OCI-LY3 (cell line): ENCODE data around the gene PGF.

Experiments
- H2AFZ ChIP-seq: fragments of 200-600, 300-600 bp; shearing (Covaris generic); 2 replicates; pipeline ENCODE4 v1.6.0; 2014; ENCODE audit warnings: antibody characterized with exemption, low read depth, low read length
- H3K27ac ChIP-seq: fragments of 200-600, 300-600 bp; sonication (generic); 2 replicates; pipeline ENCODE4 v1.5.1; 2014; ENCODE audit warnings: mild to moderate bottlenecking, low read length, moderate library complexity, mixed read lengths
- H3K27me3 ChIP-seq: fragments of 200-600, 300-600 bp; sonication (generic); 2 replicates; pipeline ENCODE4 v1.6.1; 2014; ENCODE audit warnings: low read depth, low read length, mixed read lengths
- H3K36me3 ChIP-seq: fragments of 200-600, 300-600 bp; sonication (generic); replicated peaks from 2 replicates; pipeline ENCODE3; 2014; ENCODE audit warnings: low read depth, low read length, mixed read lengths
- H3K4me1 ChIP-seq: fragments of 300-600, 200-600 bp; sonication (generic); 2 replicates; pipeline ENCODE4 v1.6.1; 2014; ENCODE audit warnings: low read length, mixed read lengths
- H3K4me2 ChIP-seq: fragments of 200-600, 300-600 bp; sonication (generic); 2 replicates; pipeline ENCODE4 v1.6.1; 2014; ENCODE audit warnings: low read length, mixed read lengths
- H3K4me3 ChIP-seq: fragments of 300-600, 200-600 bp; sonication (generic); 2 replicates; pipeline ENCODE4 v1.5.1; 2014; ENCODE audit warnings: antibody characterized with exemption, mild to moderate bottlenecking, low read length, moderate library complexity
- H3K79me2 ChIP-seq: fragments of 300-600, 200-600 bp; shearing (Covaris generic); 2 replicates; pipeline ENCODE4 v1.6.1; 2014; ENCODE audit warnings: mild to moderate bottlenecking, low read length, mixed read lengths
- H3K9ac ChIP-seq: fragments of 300-600, 200-600 bp; shearing (Covaris generic); 2 replicates; pipeline ENCODE4 v1.6.0; 2014; ENCODE audit warnings: mild to moderate bottlenecking, low read length, moderate library complexity
- H3K9me3 ChIP-seq: fragments of 200-600, 300-600 bp; shearing (Covaris generic); 2 replicates; pipeline ENCODE4 v1.6.1; 2014; ENCODE audit warnings: low read length, mixed read lengths; ENCODE audit not compliant: insufficient read depth
- H4K20me1 ChIP-seq: fragments of 200-600, 300-600 bp; sonication (generic); 2 replicates; pipeline ENCODE4 v1.6.1; 2016; ENCODE audit warnings: low read length, mixed read lengths; ENCODE audit not compliant: insufficient read depth
- CTCF ChIP-seq: fragments of 200-600, 300-600 bp; sonication (generic); IDR thresholded peaks from 2 replicates; pipeline ENCODE4 v1.5.1; 2014; ENCODE audit warnings: antibody characterized with exemption, low read length, low read depth
- EZH2phosphoT487 ChIP-seq: fragments of 200-600 bp; shearing (Covaris generic); IDR thresholded peaks from 2 replicates; pipeline ENCODE4 v1.6.1; 2018; ENCODE audit warnings: antibody characterized with exemption, mixed run types, low read depth

PGF gene

GRCh38 chr14:74954947-74955228, 509 bp downstream of the PGF start:
- no peak overlapping the region for H3K4me2 ChIP-seq
- H3K27ac ChIP-seq = no peak overlapping the region
- no peaks in the 10 kb centered on the region for H3K9me3 ChIP-seq
- no peak overlapping the region for H3K9ac ChIP-seq
- no peak overlapping the region; the same call in 1 of the 2 replicates for H3K4me3 ChIP-seq
- peaks cover 3% of the 10 kb centered on the region; the same call in 1 of the 2 replicates for H3K4me1 ChIP-seq
- no peak overlapping the region for H2AFZ ChIP-seq
- TF ChIP-seq EZH2phosphoT487 (no peak), CTCF (no peak)
- H4K20me1 ChIP-seq = no peaks in the 10 kb centered on the region
- no peaks in the 10 kb centered on the region for H3K27me3 ChIP-seq
- H3K79me2 ChIP-seq = no peaks in the 10 kb centered on the region
- H3K36me3 ChIP-seq = no peaks in the 10 kb centered on the region

GRCh38 chr14:74954232-74954946, 1.0 kb downstream of the PGF start:
- Histone ChIP-seq H3K27me3 (no peaks in the 10 kb centered on the region), H3K27ac (no peak overlapping the region), H3K79me2 (no peaks in the 10 kb centered on the region), H3K9me3 (no peaks in the 10 kb centered on the region), H2AFZ (no peak overlapping the region), H3K36me3 (no peaks in the 10 kb centered on the region), H3K4me3 (no peak overlapping the region), H3K4me2 (no peak overlapping the region), H3K9ac (no peak overlapping the region), H3K4me1 (no peaks in the 10 kb centered on the region), H4K20me1 (no peaks in the 10 kb centered on the region)
- no peak for TF ChIP-seq CTCF
- no peak for TF ChIP-seq EZH2phosphoT487

- Histone ChIP-seq H3K9ac (no peak overlapping the region), H3K27me3 (no peaks in the 10 kb centered on the region), H3K36me3 (no peaks in the 10 kb centered on the region), H3K9me3 (no peaks in the 10 kb centered on the region), H3K27ac (no peak overlapping the region), H4K20me1 (no peaks in the 10 kb centered on the region), H3K79me2 (no peaks in the 10 kb centered on the region), H3K4me1 (no peaks in the 10 kb centered on the region), H2AFZ (no peak overlapping the region), H3K4me3 (no peak overlapping the region), H3K4me2 (no peak overlapping the region)
- no peak for TF ChIP-seq EZH2phosphoT487
- TF ChIP-seq CTCF = no peak
These were observed 1.7 kb downstream of the PGF start for GRCh38 chr14:74953686-74954085.

- no peak overlapping the region for H3K4me3 ChIP-seq
- TF ChIP-seq CTCF = no peak
- no peak for TF ChIP-seq EZH2phosphoT487
- no peak overlapping the region for H3K27ac ChIP-seq
These were observed 2.5 kb downstream of the PGF start for GRCh38 chr14:74952697-74953484.

More at GRCh38 chr14:74952697-74953484, 2.5 kb downstream of the PGF start:
- Histone ChIP-seq H4K20me1 (no peaks in the 10 kb centered on the region), H3K36me3 (no peaks in the 10 kb centered on the region), H3K9ac (no peak overlapping the region), H2AFZ (no peak overlapping the region), H3K27me3 (no peaks in the 10 kb centered on the region), H3K4me2 (no peak overlapping the region), H3K79me2 (no peaks in the 10 kb centered on the region), H3K9me3 (no peaks in the 10 kb centered on the region), H3K4me1 (no peaks in the 10 kb centered on the region)
